Lung (tissue), 12 donors: Measurements from ENCODE around the gene EPB41L3. TPM values are rescaled to one million over a fixed set of nuclear protein-coding genes. Genes with fewer than 3 reads are reported as not detected.
"Not testable (repeated sequence)": the region's sequence is repeated elsewhere in the genome, so short reads cannot be mapped to it uniquely, and the experiment has no call there.

Experiments used
- ATAC-seq: fragments of 200-7000 bp; cut with Tn5 transposase; one replicate; pipeline ENCODE4 v1.9.1; 2020; ENCODE audit warnings: moderate number of reproducible peaks; ENCODE audit not compliant: insufficient read depth, low FRiP score
- DNase-seq, 3 donors: peaks; one replicate each; pipeline ENCODE4 v3.0.0-alpha.2; 2013 to 2017
- H3K27ac ChIP-seq, 2 donors: one replicate each; pipeline ENCODE4 v1.5.1; 2013; ENCODE audit warnings: mild to moderate bottlenecking in 2 of 2, moderate library complexity in 2 of 2, control low read depth in 1 of 2, inconsistent platforms in 1 of 2, low read depth in 1 of 2, low read length in 1 of 2
- H3K27me3 ChIP-seq, 3 donors: one replicate each; pipeline ENCODE4 v1.5.1; 2013; ENCODE audit warnings: low read length in 2 of 3; ENCODE audit not compliant: control insufficient read depth in 3 of 3, insufficient read depth in 3 of 3
- H3K36me3 ChIP-seq, 4 donors: one replicate each; pipeline ENCODE4 v1.5.1; 2013; ENCODE audit warnings: low read length in 4 of 4, mild to moderate bottlenecking in 1 of 4, moderate library complexity in 1 of 4; ENCODE audit not compliant: control insufficient read depth in 4 of 4, insufficient read depth in 4 of 4
- H3K4me1 ChIP-seq, 5 donors: one replicate each; pipeline ENCODE4 v1.5.1; 2013; ENCODE audit warnings: low read length in 5 of 5, mild to moderate bottlenecking in 2 of 5, moderate library complexity in 1 of 5; ENCODE audit not compliant: control insufficient read depth in 5 of 5, insufficient read depth in 5 of 5
- H3K4me3 ChIP-seq: one replicate; pipeline ENCODE4 v1.5.1; 2013; ENCODE audit warnings: mild to moderate bottlenecking, control low read depth, moderate library complexity
- H3K9ac ChIP-seq, 2 donors: one replicate each; pipeline ENCODE4 v1.5.1; 2013; ENCODE audit warnings: low read length in 2 of 2, control low read depth in 1 of 2; ENCODE audit not compliant: insufficient read depth in 1 of 2
- H3K9me3 ChIP-seq, 4 donors: one replicate each; pipeline ENCODE4 v1.5.1; 2013; ENCODE audit warnings: low read length in 3 of 4, mild to moderate bottlenecking in 1 of 4, moderate library complexity in 1 of 4; ENCODE audit not compliant: control insufficient read depth in 4 of 4, insufficient read depth in 3 of 4
- WGBS, 2 donors: extraction: QIAGEN DNeasy Blood & Tissue Kit; methylation state at CpG; one replicate each; pipeline ENCODE4 v1.1.7; 2013; 5-methylcytosine and 5-hydroxymethylcytosine counted together
- polyA plus RNA-seq, 2 donors: library from polyadenylated mRNA; stranded (reverse); fragments of 200-250 nt; gene quantifications; one replicate each; pipeline ENCODE4 v1.2.1, GENCODE V29; 2013
- total RNA-seq, 2 donors: library from RNA; depleted of rRNA in 1 of 2; stranded (reverse); fragments of >200 nt in 1 of 2; gene quantifications; one replicate each; pipeline ENCODE4 v1.2.1, GENCODE V29; 2014 to 2021
- TF ChIP-seq, protein P1 (sequence below): IDR thresholded peaks from 2 replicates; pipeline ENCODE4 v1.5.1; 2012; ENCODE audit warnings: mild to moderate bottlenecking; ENCODE audit errors: control extremely low read depth, extremely low read depth
- donor health status: control.
- donor health status: control.
- donor health status: Bipolar disorder and iron deficiency.
- donor health status: healthy.
- donor health status: DM: yes; HTN: yes; CAD: no.

Gene EPB41L3
- total and polyA plus RNA-seq, 4 donors: 19.0 to 64.0 (median 39.9) TPM

DNA sequence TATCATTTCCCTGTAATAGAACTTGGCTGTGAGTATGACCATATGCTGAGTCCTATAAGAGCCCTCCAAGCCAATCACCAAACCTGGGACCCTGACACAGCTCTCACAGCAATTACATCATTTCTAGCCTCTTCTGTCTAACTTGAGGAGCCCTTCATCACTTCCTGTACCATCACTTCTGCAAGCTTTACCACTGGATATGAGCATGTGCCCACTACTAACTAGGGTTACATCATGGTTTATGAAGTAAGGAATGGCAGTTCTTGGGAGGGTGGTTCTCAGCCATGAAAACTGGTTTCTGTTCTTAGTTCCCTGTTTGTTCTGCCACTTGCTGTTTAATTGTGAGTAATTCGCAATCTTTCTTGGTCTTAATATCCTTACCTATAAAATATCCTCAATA lies 31.0 kb upstream of the EPB41L3 start:
- ATAC-seq (peak; percentile 45), DNase-seq (no peak)
- TF ChIP-seq, protein P1, sequence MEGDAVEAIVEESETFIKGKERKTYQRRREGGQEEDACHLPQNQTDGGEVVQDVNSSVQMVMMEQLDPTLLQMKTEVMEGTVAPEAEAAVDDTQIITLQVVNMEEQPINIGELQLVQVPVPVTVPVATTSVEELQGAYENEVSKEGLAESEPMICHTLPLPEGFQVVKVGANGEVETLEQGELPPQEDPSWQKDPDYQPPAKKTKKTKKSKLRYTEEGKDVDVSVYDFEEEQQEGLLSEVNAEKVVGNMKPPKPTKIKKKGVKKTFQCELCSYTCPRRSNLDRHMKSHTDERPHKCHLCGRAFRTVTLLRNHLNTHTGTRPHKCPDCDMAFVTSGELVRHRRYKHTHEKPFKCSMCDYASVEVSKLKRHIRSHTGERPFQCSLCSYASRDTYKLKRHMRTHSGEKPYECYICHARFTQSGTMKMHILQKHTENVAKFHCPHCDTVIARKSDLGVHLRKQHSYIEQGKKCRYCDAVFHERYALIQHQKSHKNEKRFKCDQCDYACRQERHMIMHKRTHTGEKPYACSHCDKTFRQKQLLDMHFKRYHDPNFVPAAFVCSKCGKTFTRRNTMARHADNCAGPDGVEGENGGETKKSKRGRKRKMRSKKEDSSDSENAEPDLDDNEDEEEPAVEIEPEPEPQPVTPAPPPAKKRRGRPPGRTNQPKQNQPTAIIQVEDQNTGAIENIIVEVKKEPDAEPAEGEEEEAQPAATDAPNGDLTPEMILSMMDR: no peak
- Histone ChIP-seq H3K36me3 (no peaks in the 10 kb centered on the region), H3K27me3 (no peaks in the 10 kb centered on the region), H3K4me1 (peaks cover 0 to 8% (median 0%) of the 10 kb centered on the region in 5 donors), H3K9me3 (no peaks in the 10 kb centered on the region), H3K9ac (no peak overlapping the region), H3K27ac (no peak overlapping the region), H3K4me3 (no peak overlapping the region)
- 89 to 93% methylated on average over 1 of the region's 1 CpG for WGBS, 2 donors

DNA sequence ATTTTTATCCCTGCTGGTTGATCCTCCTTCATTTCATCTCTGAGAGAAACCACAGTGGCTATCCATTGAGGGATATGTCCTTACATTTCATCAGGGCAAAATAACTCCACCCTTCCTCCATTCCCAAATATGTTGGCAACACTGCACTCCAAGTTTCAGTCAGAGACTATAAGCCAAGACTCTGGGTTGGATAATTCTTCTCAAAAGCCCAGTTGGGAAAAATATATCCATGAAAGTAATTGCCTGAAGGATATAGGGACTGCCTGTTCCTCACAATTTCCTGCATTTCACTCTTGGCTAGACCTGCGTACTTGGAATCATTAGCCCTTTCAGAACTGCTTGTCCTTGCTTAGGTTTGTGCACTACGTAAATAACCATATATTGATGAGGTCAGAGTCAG lies 27.9 kb upstream of the EPB41L3 start:
- Histone ChIP-seq H3K4me3 (no peak overlapping the region), H3K4me1 (peaks cover 0 to 8% (median 0%) of the 10 kb centered on the region in 5 donors), H3K36me3 (no peaks in the 10 kb centered on the region), H3K27ac (no peak overlapping the region), H3K27me3 (no peaks in the 10 kb centered on the region), H3K9ac (no peak overlapping the region), H3K9me3 (no peaks in the 10 kb centered on the region)
- WGBS, 2 donors: 80 to 83% methylated on average over 2 of the region's 2 CpGs
- ATAC-seq (no peak), DNase-seq (peak in 1 of 3 donors; percentile 8)
- TF ChIP-seq, protein P1: no peak

DNA sequence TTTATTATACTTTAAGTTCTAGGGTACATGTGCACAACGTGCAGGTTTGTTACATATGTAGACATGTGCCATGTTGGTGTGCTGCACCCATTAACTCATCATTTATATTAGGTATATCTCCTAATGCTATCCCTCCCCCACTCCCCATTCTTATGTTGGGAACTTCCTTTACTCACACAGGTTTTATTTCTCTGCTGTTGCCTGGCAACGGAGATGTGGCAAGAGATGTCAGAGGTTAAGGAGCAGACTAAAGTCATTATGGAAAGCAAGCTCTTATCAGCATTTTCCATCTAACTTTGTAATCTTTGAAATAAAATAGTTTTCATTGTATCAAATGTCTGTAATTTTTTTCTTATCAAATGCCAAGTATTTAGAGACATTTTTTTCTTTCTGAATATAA lies 26.8 kb upstream of the EPB41L3 start:
- not testable (repeated sequence) for H3K27ac ChIP-seq, H3K36me3 ChIP-seq, H3K27me3 ChIP-seq, H3K4me1 ChIP-seq, H3K4me3 ChIP-seq, ATAC-seq, H3K9ac ChIP-seq, H3K9me3 ChIP-seq
- peak; percentile 57 to 72 (median 69) for DNase-seq
- 28 to 47% methylated on average over 2 of the region's 2 CpGs for WGBS, 2 donors

DNA sequence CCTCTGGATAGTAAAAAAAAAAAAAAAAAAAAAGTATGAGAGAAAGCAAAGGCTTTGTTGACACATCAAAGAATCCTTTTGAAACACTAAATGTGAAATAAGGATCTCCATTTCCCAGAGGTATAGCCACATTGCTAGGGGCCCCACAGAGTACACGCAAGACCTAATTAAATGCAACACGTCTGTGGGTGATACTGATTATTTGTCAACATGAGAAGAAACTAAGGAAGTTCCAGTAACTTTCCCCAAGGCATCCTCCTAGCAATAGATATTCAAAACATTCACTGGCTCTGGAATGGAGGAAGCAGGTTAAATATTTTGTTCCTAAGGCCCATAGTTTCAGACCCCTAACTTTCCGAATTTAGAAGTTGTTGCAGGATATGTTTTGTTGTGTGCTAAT lies 24.6 kb upstream of the EPB41L3 start:
- no peaks in the 10 kb centered on the region for H3K27me3 ChIP-seq
- no peak overlapping the region for H3K27ac ChIP-seq
- ATAC-seq: no peak
- H3K4me1 ChIP-seq: peaks cover 0 to 8% (median 0%) of the 10 kb centered on the region in 5 donors
- H3K4me3 ChIP-seq: no peak overlapping the region
- H3K36me3 ChIP-seq: no peaks in the 10 kb centered on the region
- no peaks in the 10 kb centered on the region for H3K9me3 ChIP-seq
- TF ChIP-seq, protein P1: no peak
- H3K9ac ChIP-seq: no peak overlapping the region
- DNase-seq: no peak
- WGBS, 2 donors: 78 to 85% methylated on average over 3 of the region's 3 CpGs
